Stimulated activated CD8-positive, alpha-beta memory T cell treated with anti-CD3 and anti-CD28 coated beads, Interleukin-7, amount 100 ng/mL, for 1 hour (primary cell): ENCODE measurements around the gene CALHM2.
"Not testable (repeated sequence)": the region's sequence is repeated elsewhere in the genome, so short reads cannot be mapped to it uniquely, and the experiment has no call there.

Experiments
- DNase-seq, 2 donors: peaks; one replicate each; pipeline ENCODE4 v3.0.0-alpha.2; 2020; ENCODE audit warnings: low read depth in 2 of 2

CALHM2 gene

DNA sequence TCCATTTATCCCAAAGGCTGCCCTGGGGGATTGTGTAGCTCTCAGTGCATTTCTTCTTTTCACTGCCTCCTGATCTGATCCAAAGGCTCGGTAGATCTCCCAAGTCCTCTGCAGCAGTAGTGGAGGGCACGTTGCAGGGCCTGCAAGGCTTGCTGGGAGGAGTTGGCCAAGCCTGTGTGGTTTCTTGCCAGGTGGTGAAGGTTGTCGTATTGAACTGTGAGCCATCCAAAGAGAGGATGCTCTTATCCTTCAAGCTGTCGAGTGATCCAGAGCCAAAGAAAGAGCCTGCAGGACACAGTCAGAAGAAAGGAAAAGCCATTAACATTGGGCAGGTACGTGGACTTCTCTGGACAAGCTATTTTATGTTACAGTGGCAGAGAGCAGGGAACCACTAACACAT is 34.6 kb downstream of the CALHM2 start:
- DNase-seq, result no peak

DNA sequence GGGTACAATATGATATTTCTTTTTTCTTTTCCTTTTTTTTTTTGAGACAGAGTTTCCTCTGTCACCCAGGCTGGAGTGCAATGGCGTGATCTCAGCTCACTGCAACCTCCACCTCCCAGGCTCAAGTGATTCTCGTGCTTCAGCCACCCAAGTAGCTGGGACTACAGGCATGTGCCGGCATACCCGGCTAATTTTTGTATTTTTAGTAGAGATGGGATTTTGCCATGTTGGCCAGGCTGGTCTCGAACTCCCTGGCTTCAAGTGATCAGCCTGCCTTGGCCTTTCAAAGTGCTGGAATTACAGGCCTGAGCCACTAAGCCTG is 35.1 kb downstream of the CALHM2 start:
- DNase-seq, result not testable (repeated sequence)

GRCh38 chr10:103416436-103417147 is 35.6 kb downstream of the CALHM2 start:
- peak; percentile 14 to 38 for DNase-seq

GRCh38 chr10:103415581-103415980 is 36.6 kb downstream of the CALHM2 start:
- no peak for DNase-seq

GRCh38 chr10:103413564-103413963 is 38.6 kb downstream of the CALHM2 start:
- no peak for DNase-seq

DNA sequence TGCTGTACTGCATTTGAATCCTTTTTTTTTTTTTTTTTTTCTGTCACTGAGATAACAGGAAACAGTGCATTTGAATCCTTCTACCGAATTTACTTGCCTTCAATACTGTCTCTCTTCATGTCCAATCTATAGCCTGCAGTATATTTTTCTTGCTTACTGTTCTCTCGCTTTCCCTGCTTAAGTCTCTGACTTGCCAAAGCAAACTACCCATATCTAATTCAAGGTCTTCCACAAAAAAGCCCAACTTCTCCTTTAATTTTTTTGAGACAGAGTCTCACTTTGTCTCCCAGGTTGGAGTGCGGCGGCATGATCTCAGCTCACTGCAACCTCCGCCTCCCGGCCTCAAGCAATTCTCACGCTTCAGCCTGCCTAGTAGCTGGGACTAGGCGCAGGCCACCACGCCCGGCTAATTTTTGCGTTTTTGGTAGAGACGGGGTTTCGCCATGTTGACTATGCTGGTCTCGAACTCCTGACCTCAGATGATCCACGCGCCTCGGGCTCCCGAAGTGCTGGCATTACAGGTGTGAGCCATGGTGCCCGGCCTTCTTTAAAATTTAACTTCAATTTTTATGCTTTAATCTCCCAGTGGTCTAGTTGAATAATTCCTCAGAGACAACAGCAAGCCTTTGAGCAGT is 54.9 kb downstream of the CALHM2 start:
- DNase-seq, result no peak

DNA sequence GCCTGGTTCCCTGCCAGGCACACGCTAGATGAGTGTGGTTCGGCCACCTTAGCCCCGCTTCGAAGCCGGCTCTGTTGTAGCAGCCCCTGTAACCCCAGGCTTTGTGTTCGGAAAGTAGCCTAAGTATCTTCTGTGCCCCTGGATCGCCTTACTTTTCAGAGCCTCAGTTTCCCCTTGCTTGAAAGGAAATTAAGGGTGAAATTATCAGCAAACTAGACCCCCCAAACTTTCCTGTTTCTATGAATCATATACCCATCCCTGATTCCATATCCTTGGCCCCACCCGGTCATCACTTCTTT is 55.4 kb downstream of the CALHM2 start:
- no peak for DNase-seq
